M059J (cell line): Measurements from ENCODE around the gene NMRAL1. TPM values are rescaled to one million over a fixed set of nuclear protein-coding genes. Genes with fewer than 3 reads are reported as not detected.

Experiments
- DNase-seq: peaks from one replicate; pipeline ENCODE4 v3.0.0-alpha.2; 2012; ENCODE audit warnings: low read depth
- total RNA-seq: library from RNA; depleted of rRNA; stranded (reverse); fragments of >200 nt; shearing (Covaris generic); gene quantifications from 2 replicates; pipeline ENCODE4 v1.2.3, GENCODE V29; 2014

The NMRAL1 gene
- total RNA-seq, 1 experiment from 2014 or later, result 126 TPM

DNA sequence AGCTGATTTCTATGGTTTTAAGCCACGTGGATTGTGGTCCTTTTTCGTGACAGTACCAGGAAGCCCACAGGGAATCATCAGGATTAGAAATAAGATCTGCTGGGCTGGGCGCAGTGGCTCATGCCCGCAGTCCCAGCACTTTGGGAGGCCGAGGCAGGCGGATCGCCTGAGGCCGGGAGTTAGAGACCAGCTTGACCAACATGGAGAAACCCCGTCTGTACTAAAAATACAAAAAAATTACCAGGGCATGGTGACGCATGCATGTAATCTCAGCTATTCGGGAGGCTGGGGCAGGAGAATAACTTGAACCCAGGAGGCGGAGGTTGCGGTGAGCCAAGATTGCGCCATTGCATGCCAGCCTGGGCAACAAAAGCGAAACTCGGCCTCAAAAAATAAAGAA, 6.5 kb downstream of the NMRAL1 start:
- no peak for DNase-seq

DNA sequence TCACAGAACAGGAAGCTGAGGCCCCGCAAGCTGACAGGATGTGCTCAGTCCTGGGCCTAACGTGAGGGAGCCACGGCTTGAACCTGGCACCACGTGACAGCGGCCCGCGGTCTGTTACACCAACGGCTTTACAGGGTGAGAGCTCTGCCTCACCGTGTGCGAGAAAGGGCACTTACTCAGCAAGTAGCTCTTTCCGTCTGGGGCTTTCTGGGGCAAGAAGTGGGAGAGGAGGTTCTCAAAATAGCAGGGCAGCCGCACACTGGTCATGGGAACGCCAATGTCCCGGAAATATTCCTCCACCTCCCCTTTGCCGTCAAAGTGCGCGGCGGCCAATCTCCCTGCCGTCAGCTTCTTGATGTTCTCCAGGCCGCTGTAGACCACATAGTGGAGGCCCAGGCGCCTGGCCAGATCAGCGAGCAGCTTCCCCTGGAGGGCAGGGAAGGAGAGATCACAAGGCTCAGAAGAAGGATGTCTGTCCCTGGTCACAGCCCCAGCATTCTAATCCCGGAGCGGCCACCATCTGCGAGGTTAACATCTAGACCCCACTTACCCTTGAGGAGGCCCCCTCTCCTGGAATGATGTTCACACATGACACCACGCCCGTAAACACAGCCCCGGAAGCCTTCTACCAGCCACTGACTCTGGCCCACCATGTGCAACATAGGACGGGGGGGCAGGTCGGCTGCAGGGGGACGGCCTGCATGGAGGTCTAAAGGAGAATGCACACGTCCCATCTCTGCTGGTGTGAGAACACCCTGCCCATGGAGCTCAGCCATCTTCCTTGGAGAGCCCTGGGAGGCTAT, 8.2 kb downstream of the NMRAL1 start:
- no peak for DNase-seq

DNA sequence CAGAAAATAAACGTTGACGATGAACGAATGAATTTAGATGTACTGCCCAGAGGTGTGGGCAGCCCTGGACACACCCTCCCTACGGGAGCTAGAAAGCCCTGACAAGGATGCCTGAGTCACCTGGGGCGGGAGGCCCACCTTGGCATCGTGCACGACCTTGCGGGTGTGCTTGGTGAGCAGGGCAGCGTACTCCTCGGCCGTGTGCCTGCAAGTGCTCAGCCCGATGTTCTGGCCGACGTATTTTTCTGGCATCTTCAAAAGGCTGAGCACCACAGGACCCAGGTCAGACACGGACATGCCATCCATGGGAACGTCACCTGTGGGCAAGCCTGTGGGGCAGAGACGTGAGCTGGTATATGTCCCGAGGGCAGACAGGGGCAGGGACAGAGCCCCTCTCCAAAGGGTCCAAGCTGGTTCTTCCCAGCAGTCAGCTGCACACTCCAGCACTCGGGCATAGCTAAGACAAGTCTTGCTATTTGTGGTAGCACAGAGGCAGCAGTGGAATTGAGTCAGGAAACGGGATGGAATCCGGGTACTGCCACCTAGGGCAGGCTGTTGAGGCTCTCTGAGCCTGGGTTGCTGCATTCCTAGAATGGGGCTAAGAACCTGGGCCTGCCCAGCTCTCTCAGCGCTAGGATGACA, 10.8 kb downstream of the NMRAL1 start:
- DNase-seq, result no peak

DNA sequence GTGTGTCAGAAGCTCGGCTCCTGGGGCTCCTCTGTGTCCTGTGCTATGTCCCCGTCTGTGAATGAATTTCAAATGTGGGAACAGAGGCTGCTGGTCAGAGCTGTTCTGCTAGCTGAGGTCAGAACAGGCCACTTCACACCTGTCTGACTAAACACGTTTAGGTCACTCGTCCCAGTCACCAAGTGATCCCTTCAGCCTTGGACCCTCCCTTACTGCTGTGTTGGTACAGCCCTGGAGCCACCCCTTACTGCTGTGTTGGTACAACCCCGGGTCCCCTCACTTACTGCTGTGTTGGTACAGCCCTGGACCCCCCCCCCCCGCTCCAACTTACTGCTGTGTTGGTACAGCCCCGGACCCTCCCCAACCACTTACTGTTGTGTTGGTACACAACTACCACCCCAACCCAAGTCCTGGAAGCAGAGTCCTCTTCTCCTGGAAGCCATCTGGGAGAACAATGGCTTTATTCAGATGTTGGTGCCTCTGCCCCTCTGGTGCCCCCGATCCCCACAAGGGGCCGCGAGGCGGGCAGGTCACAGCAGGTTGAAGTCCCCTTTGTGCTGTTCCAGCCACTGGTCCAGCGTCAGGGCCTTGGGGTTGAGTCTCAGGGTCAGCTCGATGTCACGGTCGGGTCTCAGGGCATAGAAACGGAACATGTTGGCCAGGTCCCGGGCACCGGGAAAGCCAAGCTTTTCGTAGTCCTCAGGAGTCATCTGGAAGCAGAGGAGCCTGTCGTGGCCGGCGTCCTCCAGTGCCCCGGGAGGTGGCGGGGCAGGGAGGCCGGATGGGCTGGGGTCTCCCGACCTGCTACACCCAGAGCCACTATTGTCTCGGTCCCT, 13.0 kb downstream of the NMRAL1 start:
- DNase-seq, result no peak

DNA sequence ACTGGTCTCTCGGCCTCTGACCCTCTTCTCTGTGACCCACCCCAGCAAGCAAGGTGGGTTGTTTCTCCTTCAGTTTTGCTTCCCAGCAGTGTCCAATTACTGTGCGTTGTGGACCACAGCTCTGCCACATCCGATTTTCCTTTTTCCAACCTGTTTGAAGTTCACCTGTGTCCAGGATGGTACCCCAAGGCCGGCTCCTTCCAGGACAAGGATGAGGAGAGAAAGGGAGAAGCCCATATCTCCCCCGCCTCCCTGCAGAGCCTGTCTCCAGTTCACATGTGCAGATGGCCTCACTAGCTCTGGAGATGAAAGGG, 13.5 kb downstream of the NMRAL1 start:
- no peak for DNase-seq

DNA sequence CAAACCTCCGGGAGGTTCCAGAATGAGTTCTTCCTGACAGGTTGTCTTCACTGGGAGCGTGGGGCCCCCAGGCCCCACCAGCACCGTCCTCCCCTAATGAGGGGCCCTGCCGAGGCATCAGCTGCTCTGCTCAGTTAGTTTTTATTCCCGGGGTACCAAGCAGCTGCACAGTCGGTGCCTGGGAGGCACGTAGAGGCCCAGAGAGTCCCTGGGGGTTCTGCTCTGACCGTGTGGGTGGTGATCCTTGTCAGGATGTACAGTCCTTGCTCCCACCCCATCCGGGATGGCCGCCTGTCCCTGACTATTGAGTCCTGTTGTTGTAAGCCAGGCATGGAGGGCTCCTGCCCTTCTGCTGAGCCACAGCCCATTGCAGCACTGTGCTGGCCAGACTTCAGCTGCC, 18.5 kb downstream of the NMRAL1 start:
- DNase-seq, result no peak

DNA sequence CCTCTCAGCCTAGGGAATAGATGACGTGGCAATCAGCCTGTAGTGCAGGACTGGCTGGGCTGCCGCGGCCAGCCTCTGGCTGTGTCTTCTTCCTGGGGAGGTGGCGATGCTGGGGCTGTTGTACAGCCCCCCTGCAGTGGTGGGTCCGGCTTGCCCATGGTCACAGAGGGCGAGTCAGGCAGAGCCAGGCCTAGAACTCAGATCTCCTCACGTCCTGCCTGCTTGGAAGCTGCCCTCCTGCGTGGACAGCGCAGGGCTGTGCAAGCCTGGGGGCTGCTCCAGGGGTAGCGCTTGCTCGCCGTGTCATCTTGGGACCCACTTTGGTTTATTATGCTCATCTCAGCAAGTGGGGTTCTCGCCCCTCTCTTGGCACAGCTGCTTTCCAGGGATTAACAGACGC, 19.3 kb downstream of the NMRAL1 start:
- DNase-seq, result no peak

DNA sequence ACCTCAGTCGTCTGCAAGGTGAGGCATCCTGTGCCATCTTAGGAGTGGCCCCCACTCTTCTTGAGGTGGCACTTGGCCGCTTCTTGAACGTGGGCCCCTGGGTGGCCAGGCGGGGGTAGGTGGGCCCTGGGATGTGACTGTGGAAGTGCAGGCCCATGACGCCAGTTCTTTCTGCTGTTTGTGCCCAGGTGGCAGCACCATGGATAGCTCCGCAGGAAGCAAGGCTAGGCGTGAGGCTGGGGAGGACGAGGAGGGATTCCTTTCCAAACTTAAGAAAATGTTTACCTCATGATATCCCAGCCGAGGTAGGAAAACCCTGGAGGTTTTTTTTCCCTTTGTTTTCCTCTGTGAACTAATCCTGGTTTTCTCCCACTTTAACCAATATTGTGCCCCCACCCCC, 19.8 kb downstream of the NMRAL1 start:
- no peak for DNase-seq

DNA sequence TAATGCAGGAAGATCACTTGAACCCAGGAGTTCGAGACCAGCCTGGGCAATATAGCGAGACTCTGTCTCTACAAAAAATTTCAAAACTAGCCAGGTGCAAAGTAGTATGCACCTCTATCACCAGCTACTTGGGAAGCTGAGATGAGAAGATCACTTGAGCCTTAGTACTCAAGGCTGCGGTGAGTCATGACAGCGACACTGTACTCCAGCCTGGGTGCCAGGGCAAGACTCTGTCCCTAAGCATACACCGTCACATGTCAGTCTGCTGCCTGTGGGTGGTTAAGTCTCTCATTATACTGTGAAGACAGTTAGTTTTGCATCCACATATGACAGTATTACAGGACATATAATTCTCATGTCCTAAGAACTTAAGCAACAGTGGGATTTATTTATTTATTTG, 21.8 kb downstream of the NMRAL1 start:
- DNase-seq, result no peak

DNA sequence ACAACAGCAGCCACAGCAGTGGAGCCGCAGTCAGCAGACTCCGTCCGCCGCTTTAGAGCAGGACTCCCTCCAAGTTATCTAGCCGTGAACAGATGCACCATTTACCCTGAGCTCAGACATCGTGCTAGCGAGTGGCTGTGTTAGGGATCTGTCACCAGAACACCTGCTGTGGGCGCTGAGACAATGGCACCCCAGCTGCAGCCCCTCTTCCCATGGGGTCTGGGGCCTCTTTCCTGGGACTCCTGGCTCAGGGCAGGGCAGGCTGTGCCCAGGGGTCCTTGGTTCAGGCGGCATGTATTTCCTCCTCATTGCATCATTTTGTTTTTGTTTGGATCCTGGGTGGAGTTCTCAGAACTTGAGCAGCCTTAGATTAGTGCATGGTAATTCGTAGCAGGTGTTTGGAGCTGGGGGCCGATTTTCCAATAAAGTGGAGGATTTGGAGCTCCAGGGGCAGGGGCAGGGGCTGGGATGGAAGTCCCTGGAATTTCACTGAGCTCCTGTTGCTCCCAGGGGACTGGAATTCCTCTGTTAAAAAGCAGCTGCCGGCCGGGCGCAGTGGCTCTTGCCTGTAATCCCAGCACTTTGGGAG, 23.4 kb downstream of the NMRAL1 start:
- no peak for DNase-seq

DNA sequence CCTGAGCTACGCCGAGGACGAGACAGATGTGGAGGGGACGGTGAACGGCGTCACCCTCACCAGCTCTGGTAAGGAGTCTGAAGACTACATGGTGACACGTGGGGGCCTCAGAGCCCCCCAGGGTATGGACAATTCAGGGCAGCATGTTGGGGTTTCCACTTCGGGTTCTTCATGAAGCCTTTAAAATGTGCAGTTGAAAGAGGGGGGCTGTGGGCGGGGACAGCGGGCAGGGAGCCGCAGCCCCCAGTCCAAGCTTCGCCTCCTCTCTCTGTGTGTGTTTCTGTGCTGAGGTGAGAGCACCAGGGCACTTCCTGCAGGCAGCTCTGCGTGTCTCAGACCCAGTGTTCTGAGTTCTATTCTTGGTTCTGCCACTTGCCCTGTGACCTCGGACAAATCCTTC, 24.0 kb downstream of the NMRAL1 start:
- DNase-seq, result no peak

DNA sequence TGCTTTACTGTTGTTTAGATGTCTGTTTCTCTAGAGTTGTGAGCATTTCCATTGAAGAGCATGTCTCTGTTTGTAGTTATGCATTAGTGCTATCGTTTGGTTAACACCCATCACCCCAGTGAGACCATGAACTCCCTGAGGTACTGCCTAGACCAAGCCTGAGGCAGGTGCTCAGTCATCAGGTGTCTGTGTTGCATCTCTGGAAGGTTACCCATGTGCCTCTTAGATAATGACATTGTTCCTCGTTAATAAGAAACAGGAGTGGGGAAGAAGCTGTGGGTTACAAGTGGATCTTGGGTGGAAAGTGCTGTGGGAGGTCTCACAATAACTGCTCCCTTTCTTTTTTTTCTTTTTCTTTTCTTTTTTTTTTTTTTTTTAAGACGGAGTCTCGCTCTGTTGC, 30.4 kb downstream of the NMRAL1 start:
- no peak for DNase-seq

DNA sequence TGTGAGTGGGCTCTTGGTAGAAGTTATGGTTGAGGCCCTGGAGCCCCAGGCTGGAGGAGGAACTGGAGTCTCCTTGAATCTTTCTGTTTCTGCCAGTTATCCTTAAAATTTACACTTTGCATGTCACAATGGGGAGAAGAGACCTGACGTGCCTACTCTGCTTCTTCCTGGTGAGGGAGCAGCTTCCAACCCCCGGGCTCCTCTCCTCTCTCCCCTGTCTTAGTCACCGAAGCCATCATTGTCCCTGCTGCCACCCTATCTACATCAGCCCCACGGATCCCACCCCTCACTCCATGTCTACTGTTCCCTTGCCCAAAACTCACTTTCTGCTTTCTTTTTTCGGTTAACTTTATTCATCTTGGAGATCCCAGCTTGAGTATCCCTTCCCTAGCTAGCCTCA, 31.2 kb downstream of the NMRAL1 start:
- no peak for DNase-seq

DNA sequence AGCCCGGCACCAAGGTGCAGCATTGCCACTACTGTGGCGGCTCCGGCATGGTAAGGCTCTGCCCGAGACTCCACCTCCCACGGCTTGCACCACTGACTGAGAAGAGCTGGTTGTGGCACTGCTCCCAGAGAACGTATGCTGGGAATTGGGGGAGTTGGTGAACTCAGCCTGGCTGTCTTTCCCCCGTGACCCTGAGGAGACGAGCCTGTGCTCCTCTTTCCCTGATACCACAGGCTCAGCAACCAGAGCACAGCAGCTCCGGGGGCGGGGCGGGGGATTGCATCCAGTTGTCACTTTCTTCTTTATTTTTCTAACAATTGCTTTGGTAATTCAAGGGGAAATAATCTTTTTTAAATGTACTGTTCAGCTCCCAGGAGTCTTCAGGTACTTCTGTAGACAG, 32.1 kb downstream of the NMRAL1 start:
- DNase-seq, result no peak

DNA sequence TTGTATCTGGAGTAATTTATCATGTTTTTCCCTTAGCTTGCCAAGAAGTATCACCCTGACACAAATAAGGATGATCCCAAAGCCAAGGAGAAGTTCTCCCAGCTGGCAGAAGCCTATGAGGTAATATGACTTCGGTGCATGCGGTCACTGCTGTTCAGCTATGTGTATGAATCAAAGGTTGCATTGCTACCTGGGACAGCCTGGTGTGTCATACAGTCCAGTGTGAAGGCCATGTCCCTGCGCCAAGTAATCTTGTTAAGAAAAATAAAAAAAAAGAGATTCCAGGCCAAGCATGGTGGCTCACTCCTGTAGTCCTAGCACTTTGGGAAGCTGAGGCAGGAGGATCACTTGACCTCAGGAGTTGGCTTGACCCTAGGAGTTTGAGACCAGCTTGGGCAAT, 37.1 kb downstream of the NMRAL1 start:
- no peak for DNase-seq

DNA sequence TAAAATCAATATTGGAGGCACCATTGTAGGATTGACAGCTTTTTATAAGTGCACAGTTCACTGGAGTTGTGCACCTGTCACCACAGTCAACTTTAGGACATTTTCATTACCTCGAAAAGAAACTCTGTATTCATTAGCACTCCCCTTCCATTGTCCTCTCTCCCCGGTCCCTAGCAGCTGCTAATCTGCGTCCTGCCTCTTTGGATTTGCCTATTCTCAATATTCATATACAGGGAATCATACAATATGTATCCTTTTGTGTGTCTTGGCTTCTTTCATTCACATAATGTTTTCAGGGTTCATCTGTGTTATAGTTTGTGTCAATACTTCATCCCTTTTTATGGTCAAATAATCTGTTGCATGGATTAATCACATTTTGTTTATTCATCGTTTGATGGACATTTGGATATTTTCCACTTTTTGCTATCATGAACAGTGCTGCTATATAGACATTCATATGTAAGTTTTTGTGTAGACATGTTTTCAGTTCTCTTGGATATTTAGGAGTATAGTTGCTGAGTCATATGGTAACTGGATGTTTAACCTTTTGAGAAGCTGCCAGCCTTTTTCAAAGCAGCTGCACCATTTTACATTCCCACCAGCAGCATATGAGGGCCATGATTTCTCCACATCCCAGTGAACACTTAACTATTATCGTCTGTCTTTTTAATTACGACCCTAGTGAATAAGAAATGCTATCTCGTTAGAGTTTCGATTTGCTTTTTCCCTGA, 38.9 kb downstream of the NMRAL1 start:
- no peak for DNase-seq

DNA sequence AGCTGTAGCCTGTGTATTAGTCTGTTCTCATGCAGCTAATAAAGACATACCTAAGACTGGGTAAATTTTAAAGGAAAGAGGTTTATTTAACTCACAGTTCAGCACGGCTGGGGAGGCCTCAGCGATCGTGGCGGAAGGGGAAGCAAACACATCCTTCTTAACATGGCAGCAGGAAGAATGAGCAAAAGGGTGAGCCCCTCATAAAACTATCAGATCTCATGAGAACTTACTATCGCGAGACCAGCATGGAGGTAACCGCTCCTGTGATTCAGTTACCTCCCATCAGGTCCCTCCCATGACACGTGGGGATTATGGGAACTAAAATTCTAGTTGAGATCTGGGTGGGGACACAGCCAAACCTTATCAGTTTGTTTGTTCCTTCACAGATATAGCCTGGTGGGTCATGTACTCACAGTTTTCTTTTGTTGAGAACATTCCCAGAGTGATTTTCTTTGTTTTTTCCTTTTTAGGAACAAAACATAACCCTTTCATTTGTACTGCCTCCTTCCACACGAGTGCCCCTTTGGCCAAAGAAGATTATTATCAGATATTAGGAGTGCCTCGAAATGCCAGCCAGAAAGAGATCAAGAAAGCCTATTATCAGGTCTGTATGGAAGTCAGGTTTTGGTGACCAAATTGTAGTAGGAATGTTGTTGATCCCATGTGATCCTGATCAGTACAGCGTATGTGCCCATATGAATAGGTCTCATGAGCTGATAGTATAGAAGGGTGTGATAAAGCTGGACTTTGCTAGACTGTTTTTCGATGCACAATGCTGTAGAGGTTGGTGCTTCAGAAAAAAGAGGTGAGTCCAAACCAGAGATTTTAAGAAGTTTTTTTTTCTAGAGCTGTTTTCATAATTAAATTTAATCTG, 40.3 kb downstream of the NMRAL1 start:
- DNase-seq, result no peak

DNA sequence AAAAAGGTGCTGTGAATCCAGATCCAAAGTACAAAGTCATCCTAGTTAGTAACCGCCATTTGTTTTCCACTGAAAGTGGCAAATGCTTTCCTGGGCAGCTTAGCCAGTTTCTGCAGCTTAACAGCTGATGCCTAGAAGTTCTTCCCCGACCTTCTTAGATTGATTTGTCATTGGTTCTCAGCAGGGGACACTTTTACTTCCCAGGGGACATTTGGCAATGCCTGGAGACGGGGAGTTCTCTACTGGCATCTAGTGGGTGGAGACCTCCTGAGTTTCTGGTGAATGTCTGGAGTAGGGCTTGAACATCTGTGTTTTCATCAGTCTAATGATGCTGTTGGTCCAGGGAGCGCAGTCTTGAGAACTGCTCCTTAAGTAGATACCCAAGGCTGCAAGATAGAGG, 41.2 kb downstream of the NMRAL1 start:
- no peak for DNase-seq

DNA sequence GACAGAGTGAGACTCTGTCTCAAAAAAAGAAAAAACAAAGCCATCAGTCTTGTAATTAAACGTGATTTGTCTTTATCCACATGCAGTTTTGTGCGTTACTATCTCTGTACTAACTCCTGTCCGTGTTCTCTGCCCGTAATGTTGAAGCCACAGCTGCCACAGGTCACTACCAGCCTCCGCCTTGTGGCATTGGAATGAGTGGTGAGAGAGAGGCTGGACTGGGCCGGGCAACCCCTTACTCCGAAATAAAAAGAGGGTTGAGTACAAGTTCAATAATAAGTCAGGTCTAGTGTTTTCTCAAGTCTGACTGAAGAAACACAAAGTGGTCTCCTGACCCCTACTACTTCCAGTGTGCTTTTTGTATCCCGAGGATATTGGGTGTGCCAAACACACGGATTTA, 43.4 kb downstream of the NMRAL1 start:
- no peak for DNase-seq

DNA sequence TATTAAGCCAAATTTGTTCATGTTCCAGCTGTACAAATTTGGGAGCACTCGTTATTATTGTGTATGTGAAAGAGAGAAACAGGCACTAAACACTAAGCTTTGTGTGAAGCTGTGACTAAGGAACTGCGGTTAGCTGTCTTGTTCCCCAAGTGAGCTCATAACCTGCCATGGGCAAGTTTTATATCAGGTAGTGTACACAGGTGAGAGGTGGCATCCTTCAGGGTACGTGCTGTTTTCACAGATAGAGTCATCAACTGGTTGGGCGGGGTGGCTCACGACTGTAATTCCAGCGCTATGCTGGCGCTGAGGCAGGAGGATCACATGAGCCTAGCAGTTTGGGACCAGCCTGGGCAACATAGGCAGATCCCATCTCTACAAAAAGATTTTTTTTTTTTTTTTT, 45.9 kb downstream of the NMRAL1 start:
- DNase-seq, result no peak
